A673 (cell line): ENCODE data around the gene ZFP30.

Experiments
- EZH2 ChIP-seq: fragments of 200-600 bp; sonication (generic); IDR thresholded peaks from 2 replicates; pipeline ENCODE4 v1.6.1; 2017; ENCODE audit warnings: borderline replicate concordance, low read depth, mild to moderate bottlenecking, mixed read lengths, antibody characterized with exemption, low read length; ENCODE audit not compliant: poor library complexity, severe bottlenecking
- TF ChIP-seq, protein P1 (sequence below): fragments of 300-800, 200-600 bp; sonication (generic); conservative IDR thresholded peaks from 2 replicates; pipeline ENCODE4 v1.5.1; 2017; ENCODE audit warnings: low read depth, mild to moderate bottlenecking, antibody characterized with exemption, low read length, moderate library complexity, mixed read lengths

DNA sequence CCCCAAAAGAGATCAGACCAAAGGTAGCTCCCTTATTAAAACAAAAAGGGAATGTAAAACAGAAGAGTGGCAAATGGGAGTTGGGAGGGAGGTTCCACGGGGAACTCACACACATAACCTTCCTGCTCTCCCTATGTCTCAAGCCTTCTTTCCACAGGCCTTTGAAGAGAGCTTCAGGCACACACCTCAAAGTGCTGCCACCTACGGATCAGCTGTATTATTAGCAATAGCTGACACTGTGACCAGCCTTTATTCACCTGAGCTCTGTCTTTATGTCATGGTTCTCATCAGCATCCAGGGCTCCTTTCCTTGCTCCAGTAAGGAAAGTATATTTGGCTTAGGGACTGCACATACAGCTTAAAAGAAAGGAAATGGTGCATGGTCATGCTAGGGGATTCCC is 71.9 kb downstream of the ZFP30 start:
- TF ChIP-seq, protein P1, sequence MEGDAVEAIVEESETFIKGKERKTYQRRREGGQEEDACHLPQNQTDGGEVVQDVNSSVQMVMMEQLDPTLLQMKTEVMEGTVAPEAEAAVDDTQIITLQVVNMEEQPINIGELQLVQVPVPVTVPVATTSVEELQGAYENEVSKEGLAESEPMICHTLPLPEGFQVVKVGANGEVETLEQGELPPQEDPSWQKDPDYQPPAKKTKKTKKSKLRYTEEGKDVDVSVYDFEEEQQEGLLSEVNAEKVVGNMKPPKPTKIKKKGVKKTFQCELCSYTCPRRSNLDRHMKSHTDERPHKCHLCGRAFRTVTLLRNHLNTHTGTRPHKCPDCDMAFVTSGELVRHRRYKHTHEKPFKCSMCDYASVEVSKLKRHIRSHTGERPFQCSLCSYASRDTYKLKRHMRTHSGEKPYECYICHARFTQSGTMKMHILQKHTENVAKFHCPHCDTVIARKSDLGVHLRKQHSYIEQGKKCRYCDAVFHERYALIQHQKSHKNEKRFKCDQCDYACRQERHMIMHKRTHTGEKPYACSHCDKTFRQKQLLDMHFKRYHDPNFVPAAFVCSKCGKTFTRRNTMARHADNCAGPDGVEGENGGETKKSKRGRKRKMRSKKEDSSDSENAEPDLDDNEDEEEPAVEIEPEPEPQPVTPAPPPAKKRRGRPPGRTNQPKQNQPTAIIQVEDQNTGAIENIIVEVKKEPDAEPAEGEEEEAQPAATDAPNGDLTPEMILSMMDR, result no peak
- no peak for TF ChIP-seq EZH2
